CD14-positive monocyte (primary cell): ENCODE results near the gene ABHD17C. TPM values are rescaled to one million over a fixed set of nuclear protein-coding genes. Genes with fewer than 3 reads are reported as not detected.

Experiments
- DNase-seq, 3 donors: peaks; one replicate each; pipeline ENCODE4 v3.0.0-alpha.2; 2011 to 2022
- H2AFZ ChIP-seq: 2 replicates; pipeline ENCODE4 v1.6.0; 2012; ENCODE audit warnings: mild to moderate bottlenecking, low read depth, low read length, inconsistent platforms; ENCODE audit not compliant: insufficient read depth, poor library complexity, severe bottlenecking
- H3K27ac ChIP-seq, 2 donors: 1 replicate in 1 of 2; 2 replicates in 1 of 2; pipeline ENCODE4 v1.5.1; 2012 to 2013; ENCODE audit warnings: low read length in 2 of 2, control low read depth in 1 of 2, inconsistent platforms in 1 of 2, low read depth in 1 of 2, mild to moderate bottlenecking in 1 of 2
- H3K27me3 ChIP-seq, 2 donors: one replicate each; pipeline versions ENCODE4 v1.6.0 to v1.6.1; 2011 to 2013; ENCODE audit warnings: low read length in 2 of 2; ENCODE audit not compliant: control insufficient read depth in 2 of 2, insufficient read depth in 2 of 2
- H3K36me3 ChIP-seq, 2 donors: replicated peaks in 1 of 2; 1 replicate in 1 of 2; 2 replicates in 1 of 2; pipeline versions ENCODE4 v1.5.1 to v1.6.1; 2012 to 2013; ENCODE audit warnings: low read length in 2 of 2, control low read depth in 1 of 2, inconsistent platforms in 1 of 2, mild to moderate bottlenecking in 1 of 2; ENCODE audit not compliant: insufficient read depth in 2 of 2, control insufficient read depth in 1 of 2
- H3K4me1 ChIP-seq, 2 donors: 1 replicate in 1 of 2; 2 replicates in 1 of 2; pipeline versions ENCODE4 v1.5.1 to v1.6.1; 2012 to 2013; ENCODE audit warnings: low read length in 2 of 2, control low read depth in 1 of 2, inconsistent platforms in 1 of 2, mild to moderate bottlenecking in 1 of 2, moderate library complexity in 1 of 2; ENCODE audit not compliant: insufficient read depth in 2 of 2, control insufficient read depth in 1 of 2
- H3K4me2 ChIP-seq: replicated peaks from 2 replicates; pipeline ENCODE3; 2012; ENCODE audit warnings: low read length, moderate library complexity, mild to moderate bottlenecking; ENCODE audit not compliant: poor library complexity, severe bottlenecking; ENCODE audit errors: extremely low read depth
- H3K4me3 ChIP-seq, 3 experiments: fragments of 200-600 bp in 1 of 3; sonication (generic) in 1 of 3; replicated peaks in 1 of 3; 1 replicate in 2 of 3; 2 replicates in 1 of 3; pipeline ENCODE4 v1.5.1; 2011 to 2013; ENCODE audit warnings: low read length in 3 of 3, mild to moderate bottlenecking in 3 of 3, control low read depth in 2 of 3, low read depth in 2 of 3, inconsistent platforms in 1 of 3, moderate library complexity in 1 of 3
- H3K79me2 ChIP-seq: 2 replicates; pipeline ENCODE4 v1.6.0; 2012; ENCODE audit warnings: mild to moderate bottlenecking, control low read depth, inconsistent platforms, low read length, moderate library complexity; ENCODE audit not compliant: insufficient read depth
- H3K9ac ChIP-seq: 2 replicates; pipeline ENCODE4 v1.6.0; 2017; ENCODE audit warnings: low read length, mild to moderate bottlenecking; ENCODE audit not compliant: insufficient read depth, poor library complexity, severe bottlenecking
- H3K9me3 ChIP-seq, 2 donors: replicated peaks in 1 of 2; 1 replicate in 1 of 2; 2 replicates in 1 of 2; pipeline versions ENCODE4 v1.5.1 to v1.6.1; 2012 to 2013; ENCODE audit warnings: low read length in 2 of 2, control low read depth in 1 of 2; ENCODE audit not compliant: control insufficient read depth in 1 of 2, insufficient read depth in 1 of 2
- H4K20me1 ChIP-seq: 2 replicates; pipeline ENCODE4 v1.6.0; 2012; ENCODE audit warnings: mild to moderate bottlenecking, low read length, control low read depth, moderate library complexity; ENCODE audit not compliant: insufficient read depth
- H3K27ac Mint-ChIP-seq, 7 donors: one replicate each; pipeline ENCODE4 v1.8.0; 2020; ENCODE audit warnings: mild to moderate bottlenecking in 7 of 7, mixed read lengths in 7 of 7, moderate library complexity in 6 of 7, inconsistent platforms in 2 of 7
- H3K27me3 Mint-ChIP-seq, 3 donors: one replicate each; pipeline ENCODE4 v1.8.0; 2021 to 2022; ENCODE audit warnings: low read depth in 3 of 3, mild to moderate bottlenecking in 3 of 3, mixed read lengths in 3 of 3, moderate library complexity in 3 of 3, inconsistent platforms in 1 of 3
- H3K36me3 Mint-ChIP-seq, 2 donors: one replicate each; pipeline ENCODE4 v1.8.0; 2020; ENCODE audit warnings: mixed read lengths in 2 of 2, inconsistent platforms in 1 of 2, mild to moderate bottlenecking in 1 of 2
- H3K4me1 Mint-ChIP-seq: one replicate; pipeline ENCODE4 v1.8.0; 2020; ENCODE audit warnings: mild to moderate bottlenecking, mixed read lengths
- H3K4me3 Mint-ChIP-seq, 2 donors: one replicate each; pipeline ENCODE4 v1.8.0; 2020; ENCODE audit warnings: mild to moderate bottlenecking in 2 of 2, mixed read lengths in 2 of 2, moderate library complexity in 1 of 2
- H3K9me3 Mint-ChIP-seq, 7 donors: one replicate each; pipeline ENCODE4 v1.8.0; 2020 to 2022; ENCODE audit warnings: mixed read lengths in 7 of 7, mild to moderate bottlenecking in 6 of 7, moderate library complexity in 6 of 7, inconsistent platforms in 2 of 7
- CTCF ChIP-seq: fragments of 200-600 bp; IDR thresholded peaks from one replicate; pipeline ENCODE4 v1.8.0; 2022; ENCODE audit warnings: antibody characterized with exemption, mild to moderate bottlenecking
- WGBS: methylation state at CpG from one replicate; pipeline ENCODE4 v1.1.5; 2013; ENCODE audit warnings: missing lambda C conversion rate; ENCODE audit not compliant: insufficient coverage; 5-methylcytosine and 5-hydroxymethylcytosine counted together
- intact Hi-C, 2 donors: fragments of 100-400 bp; cut with micrococcal nuclease; formaldehyde crosslinking; loops; one replicate each; pipeline versions ENCODE4 v1.15.0 to v1.15.1; 2023
- polyA plus RNA-seq, 3 donors: library from polyadenylated mRNA; depleted of rRNA in 1 of 3; unstranded in 2 of 3; stranded (reverse) in 1 of 3; fragments of 300-500 nt in 2 of 3; fragments of >200 nt in 1 of 3; fragmentation: Illumina TruSeq in 2 of 3; gene quantifications; 1 replicate in 2 of 3; 2 replicates in 1 of 3; pipeline ENCODE4 v1.2.3, GENCODE V29; 2012 to 2021

Gene ABHD17C
- polyA plus RNA-seq, 3 donors, result 0.48 to 0.76 (median 0.68) TPM

DNA sequence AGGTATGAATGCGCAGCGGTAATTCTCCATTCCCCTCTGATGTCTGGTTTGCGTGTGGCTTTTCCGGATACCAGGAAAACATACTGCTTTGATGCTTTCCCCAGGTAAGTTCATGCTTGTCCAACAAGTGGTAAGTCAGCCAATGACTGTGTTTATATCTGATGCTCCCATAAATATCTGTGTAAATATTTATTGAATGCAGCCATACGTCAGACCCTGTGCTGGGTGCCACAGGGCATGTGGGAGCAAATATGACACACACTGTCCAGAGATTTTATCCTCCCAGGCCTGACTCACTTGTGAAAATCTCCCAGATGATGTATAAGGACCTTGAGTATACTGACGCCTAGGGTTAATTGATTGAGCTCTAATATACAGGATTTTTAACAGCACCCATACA, 54.5 kb downstream of the ABHD17C start:
- no peak overlapping the region for H3K27ac Mint-ChIP-seq
- WGBS, result 100% methylated on average over 4 of the region's 6 CpGs
- no peaks in the 10 kb centered on the region for H3K79me2 ChIP-seq

DNA sequence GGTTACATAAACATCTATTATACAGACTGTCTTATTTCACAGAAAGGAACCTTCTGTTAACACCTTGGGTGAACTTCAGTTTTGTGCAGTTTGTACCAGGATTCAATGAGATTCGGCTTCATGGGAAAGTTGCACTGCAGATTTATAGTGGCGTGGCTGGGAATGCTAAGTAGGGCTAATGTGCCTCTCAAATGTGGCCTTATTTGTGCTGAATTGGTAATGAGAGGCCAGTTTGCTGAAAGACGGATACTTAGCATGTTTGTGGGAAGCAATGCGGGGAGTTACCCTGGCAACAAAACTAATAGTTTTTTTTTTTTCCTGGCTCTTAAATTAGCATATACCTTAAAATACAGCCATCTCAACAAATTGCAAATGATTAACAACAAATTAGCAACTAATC, 55.5 kb downstream of the ABHD17C start:
- WGBS, result 92% methylated on average over 2 of the region's 4 CpGs
- Mint-ChIP-seq H3K4me1 (no peaks in the 10 kb centered on the region), H3K27ac (no peak overlapping the region), H3K4me3 (no peak overlapping the region), H3K9me3 (peaks cover 0 to 5% (median 2%) of the 10 kb centered on the region in 7 donors), H3K27me3 (peaks cover 0 to 2% (median 1%) of the 10 kb centered on the region in 3 donors), H3K36me3 (peaks cover 4 to 14% of the 10 kb centered on the region in 2 donors)
- Histone ChIP-seq H3K27ac (no peak overlapping the region), H3K9ac (no peak overlapping the region), H3K9me3 (no peaks in the 10 kb centered on the region), H3K4me3 (no peak overlapping the region), H3K4me2 (no peak overlapping the region), H4K20me1 (no peaks in the 10 kb centered on the region), H3K36me3 (no peaks in the 10 kb centered on the region), H3K79me2 (no peaks in the 10 kb centered on the region), H3K27me3 (no peaks in the 10 kb centered on the region), H2AFZ (no peak overlapping the region), H3K4me1 (no peaks in the 10 kb centered on the region)
- intact Hi-C loops, result no loop called here
- DNase-seq, result no peak
- TF ChIP-seq CTCF, result no peak

More for the DNA sequence above, 54.5 kb downstream of the ABHD17C start:
- H3K9me3 Mint-ChIP-seq, result peaks cover 0 to 5% (median 2%) of the 10 kb centered on the region in 7 donors
- Histone ChIP-seq H3K9ac (no peak overlapping the region), H3K4me2 (no peak overlapping the region), H3K27ac (no peak overlapping the region), H3K9me3 (no peaks in the 10 kb centered on the region), H3K4me1 (no peaks in the 10 kb centered on the region), H4K20me1 (no peaks in the 10 kb centered on the region), H2AFZ (no peak overlapping the region), H3K36me3 (no peaks in the 10 kb centered on the region), H3K4me3 (no peak overlapping the region), H3K27me3 (no peaks in the 10 kb centered on the region)
- peaks cover 6% of the 10 kb centered on the region for H3K4me1 Mint-ChIP-seq
- H3K27me3 Mint-ChIP-seq, result peaks cover 0 to 2% (median 1%) of the 10 kb centered on the region in 3 donors
- no peak for TF ChIP-seq CTCF
- peaks cover 4 to 12% of the 10 kb centered on the region in 2 donors for H3K36me3 Mint-ChIP-seq
- no peak for DNase-seq
- no peak overlapping the region for H3K4me3 Mint-ChIP-seq
- intact Hi-C loops, result no loop called here
